NCI-H2227 (cell line): ENCODE measurements around the gene NSDHL.

Experiments
- DNase-seq: peaks from one replicate; lab custom pipeline; 2025; ENCODE audit not compliant: unreplicated experiment; lab: John Stamatoyannopoulos, UW

NSDHL gene

GRCh38 chrX:152843852-152844251 lies 13.0 kb downstream of the NSDHL start:
- DNase-seq: no peak

GRCh38 chrX:152844256-152844655 lies 13.4 kb downstream of the NSDHL start:
- no peak for DNase-seq

GRCh38 chrX:152845618-152846240 lies 14.9 kb downstream of the NSDHL start:
- no peak for DNase-seq

GRCh38 chrX:152847281-152847680 lies 16.4 kb downstream of the NSDHL start:
- no peak for DNase-seq

- no peak for DNase-seq
These were observed 19.6 kb downstream of the NSDHL start for GRCh38 chrX:152850465-152850864.

GRCh38 chrX:152853986-152854385 lies 23.1 kb downstream of the NSDHL start:
- DNase-seq: no peak

GRCh38 chrX:152861116-152861515 lies 30.3 kb downstream of the NSDHL start:
- DNase-seq: no peak

GRCh38 chrX:152861826-152862225 lies 31.0 kb downstream of the NSDHL start:
- no peak for DNase-seq

- DNase-seq: no peak
These were observed 34.5 kb downstream of the NSDHL start for GRCh38 chrX:152865232-152865920.

- DNase-seq: no peak
These were observed 35.5 kb downstream of the NSDHL start for GRCh38 chrX:152866386-152866785.

GRCh38 chrX:152869972-152870371 lies 39.1 kb downstream of the NSDHL start:
- DNase-seq: no peak

- no peak for DNase-seq
These were observed 40.4 kb downstream of the NSDHL start for GRCh38 chrX:152871260-152871659.

- DNase-seq: no peak
These were observed 41.7 kb downstream of the NSDHL start for GRCh38 chrX:152872522-152872921.

- no peak for DNase-seq
These were observed 42.5 kb downstream of the NSDHL start for GRCh38 chrX:152873361-152873760.

GRCh38 chrX:152876931-152877840 lies 46.3 kb downstream of the NSDHL start:
- no peak for DNase-seq

GRCh38 chrX:152878976-152879755 lies 48.3 kb downstream of the NSDHL start:
- DNase-seq: no peak

- no peak for DNase-seq
These were observed 50.4 kb downstream of the NSDHL start for GRCh38 chrX:152881289-152881688.

GRCh38 chrX:152884171-152884570 lies 53.3 kb downstream of the NSDHL start:
- no peak for DNase-seq

GRCh38 chrX:152886716-152887115 lies 55.9 kb downstream of the NSDHL start:
- DNase-seq: no peak

GRCh38 chrX:152892499-152892898 lies 61.6 kb downstream of the NSDHL start:
- DNase-seq: no peak
